Stimulated activated CD8-positive, alpha-beta memory T cell treated with anti-CD3 and anti-CD28 coated beads, Interleukin-12 subunit alpha, Interleukin-12 subunit beta, amount 100 ng/mL, for 4 hours (primary cell): Measurements from ENCODE around the gene STK38.
"Not testable (repeated sequence)": the region's sequence is repeated elsewhere in the genome, so short reads cannot be mapped to it uniquely, and the experiment has no call there.

Experiments
- DNase-seq: peaks from one replicate; pipeline ENCODE4 v3.0.0-alpha.2; 2020; ENCODE audit warnings: low read depth

STK38 gene

DNA sequence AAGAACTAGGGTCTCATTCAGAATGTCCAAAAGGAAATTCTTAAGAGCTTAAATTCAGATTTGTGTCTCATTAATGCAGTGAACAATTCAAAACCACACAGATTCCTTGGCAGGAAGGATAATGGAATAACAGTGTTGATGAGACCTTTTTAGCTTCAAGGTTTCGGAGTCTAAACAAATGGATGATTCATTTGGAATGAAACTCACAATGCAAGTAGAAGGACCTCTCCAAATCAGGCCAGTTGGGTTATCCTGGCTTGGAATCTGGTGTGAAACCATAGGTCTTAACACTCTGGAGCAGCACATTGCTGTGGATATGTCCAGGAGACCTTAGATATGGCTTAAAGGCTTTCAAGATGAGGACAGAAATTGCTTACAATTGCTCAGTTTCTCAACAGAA, 59.6 kb downstream of the STK38 start:
- no peak for DNase-seq

- no peak for DNase-seq
Observed at GRCh38 chr6:36484736-36485135, 62.5 kb downstream of the STK38 start.

DNA sequence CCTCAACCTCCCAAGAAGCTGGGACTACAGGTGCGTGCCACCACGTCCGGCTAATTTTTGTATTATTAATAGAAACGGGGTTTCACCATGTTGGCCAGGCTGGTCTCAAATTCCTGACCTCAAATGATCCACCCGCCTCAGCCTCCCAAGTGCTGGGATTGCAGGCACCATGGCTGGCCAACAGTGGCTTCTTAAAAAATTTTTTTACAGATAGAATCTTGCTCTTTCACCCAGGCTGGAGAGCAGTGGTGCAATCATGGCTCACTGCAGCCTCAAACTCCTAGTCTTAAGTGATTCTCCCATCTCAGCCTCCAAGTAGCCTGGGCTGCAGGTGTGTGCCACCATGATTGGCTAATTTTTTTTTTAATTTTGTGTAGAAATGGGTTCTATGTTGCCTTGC, 64.0 kb downstream of the STK38 start:
- not testable (repeated sequence) for DNase-seq

DNA sequence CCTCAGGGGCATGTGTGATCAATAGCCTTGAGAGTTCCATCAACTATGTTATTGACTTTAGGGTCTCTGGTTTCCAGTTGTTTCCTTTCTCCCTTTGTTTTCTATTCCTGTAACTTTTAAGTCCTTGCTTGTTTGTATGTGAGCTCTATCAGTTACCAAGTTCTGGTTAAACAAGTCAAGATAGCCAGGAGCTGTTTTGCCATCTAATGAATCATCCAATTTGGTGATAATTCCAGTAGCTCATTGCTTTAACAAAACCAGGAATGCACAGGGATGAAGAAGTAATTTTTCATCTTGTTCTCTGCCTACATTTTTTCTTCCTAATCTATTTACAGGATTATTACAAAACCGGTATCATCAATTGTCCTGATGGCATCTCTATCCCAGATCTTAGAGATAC, 68.0 kb downstream of the STK38 start:
- no peak for DNase-seq

DNA sequence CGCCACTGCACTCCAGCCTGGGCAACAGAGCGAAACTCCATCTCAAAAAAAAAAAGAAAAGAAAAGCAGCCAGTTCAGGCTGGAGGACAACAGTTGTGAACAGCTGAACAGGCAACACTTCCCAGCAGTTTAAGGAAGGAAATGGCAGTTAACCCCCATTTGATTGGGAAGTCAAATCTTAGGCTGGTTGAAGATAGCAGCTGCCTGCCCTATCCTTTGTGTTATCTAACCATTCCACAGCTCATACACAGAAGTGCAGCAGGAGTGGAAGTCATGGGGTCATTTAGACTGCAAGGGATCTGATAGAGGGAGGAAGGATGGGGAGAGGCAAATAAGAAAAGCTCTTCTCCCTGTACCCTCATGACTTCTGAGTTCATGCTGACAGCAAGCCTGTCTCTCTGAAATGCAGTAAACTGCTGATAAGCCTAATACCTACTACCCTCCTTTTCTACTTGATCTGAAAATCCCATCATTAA, 69.2 kb downstream of the STK38 start:
- DNase-seq: no peak

DNA sequence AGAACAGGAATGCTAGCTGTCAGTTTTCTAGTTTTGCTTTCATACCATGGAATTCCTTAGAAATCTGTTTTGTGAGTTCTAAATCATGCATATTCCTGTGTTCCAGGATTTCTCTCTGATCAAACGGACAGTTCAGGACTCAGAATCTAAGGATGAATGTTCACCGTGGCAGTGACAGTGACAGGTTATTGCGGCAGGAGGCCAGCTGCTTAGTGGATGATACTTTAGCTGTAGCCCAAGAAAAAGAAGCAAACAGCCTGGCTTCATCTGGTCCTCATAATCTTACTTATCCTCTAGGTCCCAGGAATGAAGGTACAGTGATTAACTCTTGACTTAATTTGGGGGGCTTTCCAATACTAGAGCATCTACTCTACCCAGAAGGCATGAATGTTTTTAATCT, 77.3 kb downstream of the STK38 start:
- DNase-seq: no peak

GRCh38 chr6:36469148-36469661, 78.1 kb downstream of the STK38 start:
- no peak for DNase-seq

- DNase-seq: no peak
Observed at GRCh38 chr6:36467625-36468024, 79.7 kb downstream of the STK38 start.

DNA sequence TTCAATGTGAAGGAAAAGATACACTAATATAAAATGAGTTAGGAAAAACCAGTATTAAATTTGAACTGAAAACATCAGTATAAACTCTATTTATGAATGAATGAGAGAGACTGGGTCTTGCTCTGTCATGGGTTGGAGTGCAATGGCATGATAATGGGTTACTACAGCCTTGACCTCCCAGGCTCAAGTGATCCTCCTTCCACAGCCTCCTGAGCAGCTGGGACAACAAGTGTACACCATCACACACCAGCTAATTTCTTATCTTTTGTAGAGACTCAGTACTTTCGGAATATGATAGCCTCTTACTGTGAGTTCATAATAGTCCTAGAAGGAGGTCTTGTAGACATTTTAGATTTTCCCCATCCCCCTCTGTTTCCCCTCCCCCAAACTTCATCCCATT, 83.0 kb downstream of the STK38 start:
- DNase-seq: no peak

GRCh38 chr6:36463676-36464075, 83.6 kb downstream of the STK38 start:
- DNase-seq: no peak

DNA sequence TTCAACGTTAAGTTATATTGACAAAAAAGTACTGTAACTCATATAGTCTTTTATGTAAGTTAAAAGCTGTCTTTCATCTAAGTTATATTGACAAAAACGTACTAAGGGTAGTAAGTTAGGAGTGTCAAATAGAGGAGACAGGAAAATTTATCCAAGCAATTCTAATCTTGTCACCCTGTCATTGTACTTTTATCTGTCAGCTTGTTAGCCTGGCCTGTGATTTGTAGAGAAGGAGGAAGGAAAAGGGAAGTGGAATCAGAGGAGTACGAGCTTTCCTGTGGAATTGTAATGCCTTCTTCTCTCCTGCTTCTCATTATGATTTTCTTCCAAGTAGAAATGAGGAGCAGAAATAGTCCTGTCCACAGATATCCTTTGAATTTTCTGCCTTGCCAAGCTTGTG, 85.6 kb downstream of the STK38 start:
- DNase-seq: no peak

- DNase-seq: no peak
Observed at GRCh38 chr6:36460916-36461315, 86.4 kb downstream of the STK38 start.

DNA sequence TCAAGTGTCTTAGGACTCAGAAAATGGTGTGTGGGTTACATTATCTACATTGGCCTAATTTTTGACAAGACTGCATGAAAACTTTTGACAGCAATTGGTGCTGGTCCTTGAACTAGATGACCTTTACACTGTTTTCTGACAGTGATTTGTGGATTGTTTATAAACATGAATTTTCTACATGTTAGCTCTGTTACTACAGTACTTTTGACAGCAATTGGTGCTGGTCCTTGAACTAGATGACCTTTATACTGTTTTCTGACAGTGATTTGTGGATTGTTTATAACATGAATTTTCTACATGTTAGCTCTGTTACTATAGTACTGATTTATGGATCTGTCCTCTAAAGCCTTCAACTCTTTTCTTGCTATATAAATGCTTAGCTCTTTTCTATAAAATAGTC, 87.8 kb downstream of the STK38 start:
- no peak for DNase-seq

GRCh38 chr6:36455486-36456027, 91.7 kb downstream of the STK38 start:
- DNase-seq: no peak

DNA sequence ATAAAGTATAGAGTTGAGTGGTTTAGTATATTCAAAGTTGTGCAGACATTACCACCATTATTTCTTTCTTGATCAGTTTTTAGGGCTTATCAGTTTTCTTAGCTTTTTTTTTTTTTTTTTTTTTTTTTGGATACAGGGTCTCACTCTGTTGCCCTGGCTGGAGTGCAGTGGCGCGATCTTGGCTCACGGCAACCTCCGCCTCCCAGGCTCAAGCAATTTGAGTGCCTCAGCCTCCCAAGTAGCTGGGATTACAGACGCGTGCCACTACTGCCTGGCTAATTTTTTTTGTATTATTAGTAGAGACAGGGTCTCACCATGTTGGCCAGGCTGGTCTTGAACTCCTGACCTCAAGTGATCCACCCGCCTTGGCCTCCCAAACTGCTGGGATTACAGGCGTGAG, 94.4 kb downstream of the STK38 start:
- not testable (repeated sequence) for DNase-seq

DNA sequence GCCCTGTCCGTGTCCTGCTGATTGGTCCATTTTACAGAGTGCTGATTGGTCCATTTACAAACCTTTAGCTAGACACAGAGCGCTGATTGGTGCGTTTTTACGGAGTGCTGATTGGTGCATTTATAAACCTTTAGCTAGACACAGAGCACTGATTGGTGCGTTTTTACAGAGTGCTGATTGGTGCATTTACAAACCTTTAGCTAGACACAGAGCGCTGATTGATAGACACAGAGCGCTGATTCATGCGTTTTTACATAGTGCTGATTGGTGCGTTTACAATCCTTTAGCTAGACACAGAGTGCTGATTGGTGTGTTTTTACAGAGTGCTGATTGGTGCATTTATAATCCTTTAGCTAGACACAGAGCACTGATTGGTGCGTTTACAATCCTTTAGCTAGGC, 98.1 kb downstream of the STK38 start:
- DNase-seq: not testable (repeated sequence)

DNA sequence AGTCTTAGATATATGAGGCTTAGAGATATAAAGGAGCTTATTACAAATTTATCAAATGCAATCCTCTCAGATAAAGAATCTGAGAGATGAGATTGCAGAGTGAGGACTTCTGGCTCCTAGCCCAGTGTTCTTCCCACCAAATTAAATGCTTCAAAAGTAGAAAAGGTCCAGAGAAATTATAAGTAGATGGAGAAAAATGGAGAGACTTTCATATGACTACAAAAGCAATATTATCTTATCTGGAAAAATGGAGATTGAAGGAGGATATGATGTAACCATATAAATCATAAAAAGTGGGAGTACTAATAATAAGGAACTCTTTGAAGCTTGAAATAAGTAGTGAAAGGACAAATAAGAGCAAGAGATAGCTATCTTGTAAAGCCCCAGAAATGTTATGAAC, 101.7 kb downstream of the STK38 start:
- DNase-seq: no peak

GRCh38 chr6:36444470-36444869, 102.8 kb downstream of the STK38 start:
- no peak for DNase-seq
